Epithelial cell of proximal tubule (primary cell): Measurements from ENCODE around the gene PTPRN2. TPM values are rescaled to one million over a fixed set of nuclear protein-coding genes. Genes with fewer than 3 reads are reported as not detected.

Experiments
- DNase-seq: peaks from one replicate; pipeline ENCODE4 v3.0.0-alpha.2; 2011; ENCODE audit warnings: low read depth
- H3K4me3 ChIP-seq: 2 replicates; pipeline ENCODE4 v1.5.1; 2011; ENCODE audit warnings: low read depth, mild to moderate bottlenecking, low read length
- total RNA-seq: library from RNA; depleted of rRNA; stranded (reverse); fragments of >200 nt; gene quantifications from 2 replicates; pipeline ENCODE4 v1.2.3, GENCODE V29; 2015
- TF ChIP-seq, protein P1 (sequence below): conservative IDR thresholded peaks from 2 replicates; pipeline ENCODE4 v1.5.1; 2012; ENCODE audit warnings: low read depth, mild to moderate bottlenecking, low read length

The PTPRN2 gene
- total RNA-seq, 1 donor from 2014 or later, result 2.8 TPM

DNA sequence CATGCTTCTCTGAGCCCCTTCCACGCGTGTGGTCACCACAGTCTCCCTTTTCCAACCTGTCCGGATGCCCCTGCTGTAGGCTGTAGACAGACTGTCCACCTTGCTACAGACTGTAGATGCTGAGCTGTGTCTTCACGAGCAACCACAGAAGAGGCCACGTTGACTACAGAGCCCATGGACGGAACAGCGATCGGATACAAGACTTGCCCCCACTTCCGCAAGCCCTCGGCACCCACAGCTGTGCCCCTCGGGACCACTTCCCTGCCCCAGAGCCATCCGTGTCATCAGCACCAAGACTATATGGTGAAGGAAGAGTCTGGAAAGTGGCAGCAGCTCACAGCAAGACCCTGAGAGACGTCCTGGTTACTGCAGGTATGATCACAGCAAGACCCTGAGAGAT, 759.4 kb downstream of the PTPRN2 start:
- DNase-seq, result no peak
- TF ChIP-seq, protein P1, sequence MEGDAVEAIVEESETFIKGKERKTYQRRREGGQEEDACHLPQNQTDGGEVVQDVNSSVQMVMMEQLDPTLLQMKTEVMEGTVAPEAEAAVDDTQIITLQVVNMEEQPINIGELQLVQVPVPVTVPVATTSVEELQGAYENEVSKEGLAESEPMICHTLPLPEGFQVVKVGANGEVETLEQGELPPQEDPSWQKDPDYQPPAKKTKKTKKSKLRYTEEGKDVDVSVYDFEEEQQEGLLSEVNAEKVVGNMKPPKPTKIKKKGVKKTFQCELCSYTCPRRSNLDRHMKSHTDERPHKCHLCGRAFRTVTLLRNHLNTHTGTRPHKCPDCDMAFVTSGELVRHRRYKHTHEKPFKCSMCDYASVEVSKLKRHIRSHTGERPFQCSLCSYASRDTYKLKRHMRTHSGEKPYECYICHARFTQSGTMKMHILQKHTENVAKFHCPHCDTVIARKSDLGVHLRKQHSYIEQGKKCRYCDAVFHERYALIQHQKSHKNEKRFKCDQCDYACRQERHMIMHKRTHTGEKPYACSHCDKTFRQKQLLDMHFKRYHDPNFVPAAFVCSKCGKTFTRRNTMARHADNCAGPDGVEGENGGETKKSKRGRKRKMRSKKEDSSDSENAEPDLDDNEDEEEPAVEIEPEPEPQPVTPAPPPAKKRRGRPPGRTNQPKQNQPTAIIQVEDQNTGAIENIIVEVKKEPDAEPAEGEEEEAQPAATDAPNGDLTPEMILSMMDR, result no peak
- H3K4me3 ChIP-seq, result no peak overlapping the region

DNA sequence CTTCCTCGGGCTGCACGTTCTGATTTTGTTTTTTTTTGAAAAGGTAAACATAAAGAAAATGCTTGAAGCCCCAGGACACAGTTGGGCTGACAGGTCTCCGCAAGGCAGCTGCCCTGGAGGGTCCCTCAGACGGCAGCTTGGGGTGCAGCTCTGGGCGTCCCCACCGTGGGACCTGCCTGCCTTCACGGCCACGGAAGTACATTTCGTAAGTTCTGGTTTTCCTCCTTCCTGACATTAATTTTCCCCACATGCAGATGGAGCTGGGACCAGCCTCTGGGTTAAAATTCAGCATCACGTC, 759.8 kb downstream of the PTPRN2 start:
- TF ChIP-seq, protein P1, result no peak
- DNase-seq, result no peak
- H3K4me3 ChIP-seq, result no peak overlapping the region

DNA sequence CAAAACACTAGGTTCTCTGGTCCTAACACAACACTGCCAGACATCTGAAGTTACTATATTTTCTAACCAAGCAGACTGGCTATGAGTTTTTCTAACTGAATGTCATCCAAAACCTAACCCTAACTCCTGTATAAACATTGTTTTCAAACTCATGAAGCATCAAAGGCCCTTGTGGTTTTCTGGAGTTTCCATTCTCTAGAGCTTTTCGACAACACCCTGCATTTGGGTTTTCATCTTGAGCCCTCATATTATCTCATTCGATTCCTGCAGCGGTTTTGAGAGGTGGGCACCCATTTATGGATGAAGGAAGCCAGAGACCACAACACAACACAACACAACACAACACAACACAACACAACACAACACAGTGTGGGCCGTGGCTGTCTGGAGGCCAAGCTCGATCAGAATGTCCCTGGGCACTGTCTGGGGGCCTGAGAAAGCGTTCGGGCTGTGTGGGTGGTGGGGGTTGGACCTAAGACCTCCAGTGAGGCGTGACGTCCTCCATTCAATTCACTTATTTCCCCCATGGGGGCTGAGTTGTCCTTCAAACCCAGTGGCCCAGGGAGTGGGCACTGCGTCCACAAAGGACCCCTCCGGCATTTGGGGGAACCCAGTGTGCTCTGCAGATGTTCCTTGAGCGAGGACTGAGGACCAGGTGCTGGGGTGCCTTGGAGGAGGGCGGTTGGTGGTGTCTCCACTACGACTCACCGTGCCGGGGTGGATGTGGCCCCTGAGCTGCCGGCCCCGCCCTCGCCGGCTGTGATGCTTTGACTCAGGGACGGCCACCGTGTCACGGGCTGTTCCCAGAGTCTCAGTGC, 760.4 kb downstream of the PTPRN2 start:
- DNase-seq, result no peak
- TF ChIP-seq, protein P1, result no peak

DNA sequence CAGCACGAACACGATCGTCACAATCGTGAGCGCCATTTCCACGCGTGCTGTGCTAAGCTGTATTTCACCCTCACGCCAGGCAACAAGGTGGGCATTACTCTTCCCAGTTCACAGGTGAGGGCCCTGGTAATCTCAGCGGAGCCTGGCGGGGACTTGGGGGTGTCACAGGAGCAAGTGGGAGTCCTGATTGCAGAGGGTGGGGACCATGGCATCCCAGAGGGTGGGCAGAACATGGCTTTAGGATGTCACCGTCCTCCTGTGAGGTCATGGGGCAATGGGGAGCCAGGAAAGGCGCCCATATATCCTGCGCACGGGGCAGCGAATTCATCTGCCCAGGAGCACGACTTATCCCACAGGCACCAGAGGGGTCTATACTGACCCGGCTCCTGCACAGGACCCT, 761.1 kb downstream of the PTPRN2 start:
- no peak overlapping the region for H3K4me3 ChIP-seq
- TF ChIP-seq, protein P1, result no peak
- no peak for DNase-seq

More for the DNA sequence above, 760.4 kb downstream of the PTPRN2 start:
- H3K4me3 ChIP-seq, result no peak overlapping the region

DNA sequence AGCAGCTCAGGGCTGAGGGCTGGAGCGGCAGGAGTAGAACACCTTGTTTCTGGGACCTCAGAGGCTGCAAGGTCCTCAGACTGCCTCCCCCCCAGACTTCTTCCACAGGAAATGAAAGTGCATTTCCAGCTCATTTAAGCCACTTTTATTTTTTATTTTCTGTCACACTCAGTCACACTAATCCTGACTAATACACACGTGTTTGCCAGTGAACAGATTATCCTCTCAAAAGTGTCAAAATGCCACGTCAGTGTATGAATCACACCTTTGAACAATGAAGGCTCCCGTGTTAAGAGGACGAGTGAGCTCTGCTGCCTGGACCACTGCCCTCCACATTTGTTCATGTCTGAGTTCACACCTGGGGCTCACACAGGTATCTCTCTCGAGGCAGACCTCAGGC, 762.3 kb downstream of the PTPRN2 start:
- TF ChIP-seq, protein P1, result no peak
- DNase-seq, result no peak
- H3K4me3 ChIP-seq, result no peak overlapping the region

DNA sequence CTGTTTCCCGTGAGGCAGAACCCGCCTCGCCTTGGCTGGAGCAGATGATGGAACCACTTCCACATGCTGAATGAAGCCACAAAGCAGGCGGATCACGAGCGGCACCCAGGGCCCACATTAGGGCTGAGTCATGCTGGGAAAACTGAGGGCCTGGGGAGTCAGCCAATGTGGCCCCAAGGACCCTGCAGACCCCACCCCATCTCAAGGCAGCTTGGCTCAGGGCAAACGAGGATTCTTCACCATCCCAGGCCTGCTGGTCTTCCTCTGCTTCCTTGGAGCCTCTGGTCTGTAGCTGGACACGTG, 762.9 kb downstream of the PTPRN2 start:
- TF ChIP-seq, protein P1, result no peak
- no peak for DNase-seq
- no peak overlapping the region for H3K4me3 ChIP-seq
